HepG2 (cell line): ENCODE results near the gene BEST2. TPM values are rescaled to one million over a fixed set of nuclear protein-coding genes. Genes with fewer than 3 reads are reported as not detected.

Experiments used
- CREB3 ChIP-seq: sonication (generic); formaldehyde crosslinking; IDR thresholded peaks from 2 replicates; pipeline ENCODE4 v1.5.0; 2020; ENCODE audit warnings: missing genetic modification reagents
- DNMT1 ChIP-seq: sonication (generic); formaldehyde crosslinking; IDR thresholded peaks from 2 replicates; pipeline ENCODE4 v1.5.1; 2020; ENCODE audit warnings: mild to moderate bottlenecking, missing genetic modification reagents
- DPF2 ChIP-seq: sonication (generic); formaldehyde crosslinking; IDR thresholded peaks from 2 replicates; pipeline ENCODE4 v1.4.0; 2020; ENCODE audit warnings: mild to moderate bottlenecking, low read depth, missing genetic modification reagents, borderline replicate concordance
- HNRNPK ChIP-seq: fragments of 200-400 bp; formaldehyde crosslinking; IDR thresholded peaks from 2 replicates; pipeline ENCODE4 v1.6.1; 2018; ENCODE audit warnings: low read length, low read depth, moderate library complexity, mild to moderate bottlenecking; ENCODE audit not compliant: poor library complexity, severe bottlenecking
- IRF9 ChIP-seq: sonication (generic); formaldehyde crosslinking; IDR thresholded peaks from 2 replicates; pipeline ENCODE4 v1.8.0; 2022; ENCODE audit warnings: missing genetic modification reagents, mild to moderate bottlenecking, borderline replicate concordance
- MED1 ChIP-seq: sonication (generic); formaldehyde crosslinking; IDR thresholded peaks from 2 replicates; pipeline ENCODE4 v1.4.0; 2020; ENCODE audit warnings: missing genetic modification reagents
- MXD3 ChIP-seq: IDR thresholded peaks from 2 replicates; pipeline ENCODE4 v1.6.1; 2016; ENCODE audit warnings: mild to moderate bottlenecking, missing biosample characterization, missing genetic modification reagents
- MXD4 ChIP-seq: IDR thresholded peaks from 2 replicates; pipeline ENCODE4 v1.6.1; 2016; ENCODE audit warnings: mild to moderate bottlenecking, missing biosample characterization, missing genetic modification reagents
- PCBP1 ChIP-seq: fragments of 200-400 bp; formaldehyde crosslinking; IDR thresholded peaks from 2 replicates; pipeline ENCODE4 v1.6.1; 2017; ENCODE audit warnings: mild to moderate bottlenecking, low read depth, low read length, borderline replicate concordance
- SIN3A ChIP-seq: IDR thresholded peaks from 2 replicates; pipeline ENCODE4 v1.6.1; 2011; ENCODE audit warnings: low read depth, mild to moderate bottlenecking, control low read depth, low read length, borderline replicate concordance
- SKI ChIP-seq: fragments of 450-650 bp; IDR thresholded peaks from one replicate; pipeline ENCODE4 v1.6.1; 2018; ENCODE audit warnings: mild to moderate bottlenecking; ENCODE audit not compliant: partially characterized antibody
- SMYD3 ChIP-seq: sonication (generic); formaldehyde crosslinking; IDR thresholded peaks from 2 replicates; pipeline ENCODE4 v1.8.1; 2023; ENCODE audit warnings: mild to moderate bottlenecking, missing genetic modification reagents
- SP140L ChIP-seq: sonication (generic); formaldehyde crosslinking; IDR thresholded peaks from 2 replicates; pipeline ENCODE4 v1.4.0; 2020; ENCODE audit warnings: missing genetic modification reagents, borderline replicate concordance
- TFDP1 ChIP-seq: IDR thresholded peaks from 2 replicates; pipeline ENCODE4 v1.6.1; 2016; ENCODE audit warnings: missing compliant biosample characterization, missing genetic modification reagents, borderline replicate concordance
- ZMYM4 ChIP-seq: sonication (generic); formaldehyde crosslinking; IDR thresholded peaks from 2 replicates; pipeline ENCODE4 v1.8.1; 2023; ENCODE audit warnings: mild to moderate bottlenecking, missing genetic modification reagents
- ZNF20 ChIP-seq: sonication (generic); formaldehyde crosslinking; IDR thresholded peaks from 2 replicates; pipeline ENCODE4 v1.4.0; 2020; ENCODE audit warnings: mild to moderate bottlenecking, moderate library complexity, missing genetic modification reagents
- ZNF263 ChIP-seq: sonication (generic); formaldehyde crosslinking; IDR thresholded peaks from 2 replicates; pipeline ENCODE4 v1.4.0; 2020; ENCODE audit warnings: missing genetic modification reagents
- ZNF281 ChIP-seq: sonication (generic); formaldehyde crosslinking; IDR thresholded peaks from 2 replicates; pipeline ENCODE4 v1.4.0; 2020; ENCODE audit warnings: missing genetic modification reagents, borderline replicate concordance
- ZNF292 ChIP-seq: sonication (generic); formaldehyde crosslinking; IDR thresholded peaks from 2 replicates; pipeline ENCODE4 v1.8.1; 2022; ENCODE audit warnings: mild to moderate bottlenecking, low read depth, missing genetic modification reagents, borderline replicate concordance
- ZNF296 ChIP-seq: sonication (generic); formaldehyde crosslinking; conservative IDR thresholded peaks from 2 replicates; pipeline ENCODE4 v1.5.0; 2020; ENCODE audit warnings: mild to moderate bottlenecking, missing genetic modification reagents
- ZNF746 ChIP-seq: sonication (generic); formaldehyde crosslinking; IDR thresholded peaks from 2 replicates; pipeline ENCODE4 v1.8.0; 2022; ENCODE audit warnings: mild to moderate bottlenecking, missing genetic modification reagents
- ZNF816 ChIP-seq: sonication (generic); formaldehyde crosslinking; IDR thresholded peaks from 2 replicates; pipeline ENCODE4 v1.8.0; 2022; ENCODE audit warnings: missing genetic modification reagents, mild to moderate bottlenecking, borderline replicate concordance
- ZNF878 ChIP-seq: sonication (generic); formaldehyde crosslinking; IDR thresholded peaks from 2 replicates; pipeline ENCODE4 v1.8.1; 2023; ENCODE audit warnings: mild to moderate bottlenecking, missing genetic modification reagents, moderate library complexity
- ZSCAN25 ChIP-seq: sonication (generic); formaldehyde crosslinking; IDR thresholded peaks from 2 replicates; pipeline ENCODE4 v1.8.0; 2022; ENCODE audit warnings: mild to moderate bottlenecking, missing genetic modification reagents
- polyA plus RNA-seq, 8 experiments: library from polyadenylated mRNA; depleted of rRNA in 3 of 8; stranded (reverse) in 7 of 8; unstranded in 1 of 8; fragments of >200 nt; fragmentation: Illumina TruSeq in 4 of 8; extraction: Trizol in 4 of 8; gene quantifications; 2 replicates each; pipeline versions ENCODE4 v1.2.1 to v1.2.3, GENCODE V29; 2011 to 2016; ENCODE audit warnings: low read depth in 4 of 8, missing spikeins in 1 of 8, mixed read lengths in 1 of 8; ENCODE audit not compliant: insufficient read depth in 1 of 8
- total RNA-seq, 5 experiments: library from RNA; depleted of rRNA; stranded (reverse); fragments of >200 nt; fragmentation: Illumina TruSeq; extraction: Trizol; gene quantifications; 2 replicates each; pipeline ENCODE4 v1.2.3, GENCODE V29; 2016; ENCODE audit warnings: low read depth in 1 of 5

The BEST2 gene
- total and polyA plus RNA-seq, 2 of the 13 experiments (the other 11 are each of a cell fraction or from before 2014, with no cell fraction given), result not detected

GRCh38 chr19:12788682-12789097, 37.1 kb downstream of the BEST2 start (continued):
- no peak for TF ChIP-seq ZNF816
- TF ChIP-seq TFDP1 (CRISPR knock-in tag), result peak; percentile 34; the same call in 1 of the 2 replicates
- no peak for TF ChIP-seq SP140L
- no peak for TF ChIP-seq ZNF878 (CRISPR knock-in tag)
- no peak for TF ChIP-seq ZMYM4 (CRISPR knock-in tag)
- no peak for TF ChIP-seq ZNF263 (CRISPR knock-in tag)
- TF ChIP-seq ZSCAN25 (CRISPR knock-in tag), result 0 out of 2 replicates have a peak, but pooled peaks have one; percentile 28
- TF ChIP-seq MXD4, result no peak
- 0 out of 2 replicates have a peak, but pooled peaks have one; percentile 49 for TF ChIP-seq PCBP1
- TF ChIP-seq ZNF292 (CRISPR knock-in tag), result no peak
- no peak for TF ChIP-seq SIN3A
- no peak for TF ChIP-seq MXD3 (CRISPR knock-in tag)
- peak; percentile 87 for TF ChIP-seq ZNF281
- no peak for TF ChIP-seq ZNF746 (CRISPR knock-in tag)
- TF ChIP-seq SKI, result peak; percentile 18
- TF ChIP-seq DPF2 (CRISPR knock-in tag), result no peak
- TF ChIP-seq IRF9, result no peak
- TF ChIP-seq HNRNPK, result no peak
- no peak for TF ChIP-seq CREB3 (CRISPR knock-in tag)
- no peak for TF ChIP-seq ZNF296
- TF ChIP-seq MED1 (CRISPR knock-in tag), result peak; percentile 36; the same call in 1 of the 2 replicates
- no peak for TF ChIP-seq SMYD3
- no peak for TF ChIP-seq DNMT1 (CRISPR knock-in tag)
- TF ChIP-seq ZNF20, result no peak
